Activated T-cell treated with anti-CD3 and anti-CD28 coated beads, Interleukin-2, amount 50 U/mL, for 48 hours (primary cell): ENCODE measurements around the gene AGAP3.

Experiments used
- DNase-seq, 2 experiments: peaks; one replicate each; pipeline ENCODE4 v3.0.0-alpha.2; 2020

The AGAP3 gene

GRCh38 chr7:151074817-151075661 lies 11.2 kb upstream of the AGAP3 start:
- no peak for DNase-seq

GRCh38 chr7:151075662-151075971 lies 10.7 kb upstream of the AGAP3 start:
- DNase-seq = no peak

GRCh38 chr7:151075978-151076426 lies 10.3 kb upstream of the AGAP3 start:
- DNase-seq = no peak

GRCh38 chr7:151076863-151077704 lies 9.2 kb upstream of the AGAP3 start:
- no peak for DNase-seq

- no peak for DNase-seq
These were observed 8.5 kb upstream of the AGAP3 start for GRCh38 chr7:151077705-151078232.

GRCh38 chr7:151078233-151079040 lies 7.8 kb upstream of the AGAP3 start:
- DNase-seq = no peak

- no peak for DNase-seq
These were observed 6.9 kb upstream of the AGAP3 start for GRCh38 chr7:151079199-151079910.

- no peak for DNase-seq
These were observed 6.2 kb upstream of the AGAP3 start for GRCh38 chr7:151080067-151080521.

GRCh38 chr7:151080522-151081169 lies 5.6 kb upstream of the AGAP3 start, which contains the start of gene FASTK:
FASTK (minus strand) TSS chr7:151080809; CDS start chr7:151080766, 43 bp downstream.
- peak; percentile 87 to 92 for DNase-seq

- DNase-seq = no peak
These were observed 4.8 kb upstream of the AGAP3 start for GRCh38 chr7:151081170-151082101.

GRCh38 chr7:151082141-151083070 lies 3.9 kb upstream of the AGAP3 start:
- no peak for DNase-seq

GRCh38 chr7:151083071-151083823 lies 3.0 kb upstream of the AGAP3 start, which contains the start of gene TMUB1:
TMUB1 (minus strand) TSS chr7:151083493; CDS start chr7:151082563, 930 bp downstream.
- peak; percentile 86 to 89 for DNase-seq

- no peak for DNase-seq
These were observed 2.5 kb upstream of the AGAP3 start for GRCh38 chr7:151083824-151084160.

- no peak for DNase-seq
These were observed 965 bp upstream of the AGAP3 start for GRCh38 chr7:151085329-151085690.

GRCh38 chr7:151086802-151087244 lies 548 bp downstream of the AGAP3 start:
- peak; percentile 56 to 59 for DNase-seq

- DNase-seq = peak; percentile 58 to 66
These were observed 1.2 kb downstream of the AGAP3 start for GRCh38 chr7:151087245-151088018.
